H1 (cell line): ENCODE results near the gene NELFCD. TPM values are rescaled to one million over a fixed set of nuclear protein-coding genes. Genes with fewer than 3 reads are reported as not detected.

Experiments
- CTCF ChIA-PET: fragments of 300-600 bp; sonication (Branson Sonifier 250); formaldehyde crosslinking; loops from one replicate; lab custom pipeline; 2021; ENCODE audit not compliant: partially characterized antibody; lab: Charles Lee
- POLR2A ChIA-PET: fragments of 300-600 bp; sonication (Branson Sonifier 250); formaldehyde crosslinking; loops from one replicate; lab custom pipeline; 2021; ENCODE audit warnings: inconsistent platforms; ENCODE audit not compliant: partially characterized antibody; lab: Charles Lee
- DNase-seq, 2 experiments: peaks; one replicate each; pipeline versions ENCODE4 v3.0.0 to v3.0.0-alpha.2; 2010 to 2022; ENCODE audit warnings: low spot score in 2 of 2, low read depth in 1 of 2, mixed read lengths in 1 of 2
- FAIRE-seq: peaks from 2 replicates; lab custom pipeline; 2011; peaks lifted over from hg19 to GRCh38; lab: Jason Lieb, UNC
- H2AFZ ChIP-seq: 2 replicates; pipeline ENCODE4 v1.8.1; 2012; ENCODE audit warnings: low read length, inconsistent platforms
- H2AK5ac ChIP-seq: 2 replicates; pipeline ENCODE4 v1.6.1; 2013; ENCODE audit warnings: low read depth, low read length
- H2BK120ac ChIP-seq: replicated peaks from 2 replicates; pipeline ENCODE3; 2013; ENCODE audit warnings: low read depth, low read length, inconsistent platforms
- H2BK12ac ChIP-seq: 2 replicates; pipeline ENCODE4 v1.6.1; 2013; ENCODE audit warnings: low read depth, low read length
- H2BK15ac ChIP-seq: 2 replicates; pipeline ENCODE4 v1.6.1; 2013; ENCODE audit warnings: low read length
- H2BK20ac ChIP-seq: 2 replicates; pipeline ENCODE4 v1.6.1; 2013; ENCODE audit warnings: low read length
- H2BK5ac ChIP-seq: 2 replicates; pipeline ENCODE4 v1.6.1; 2013; ENCODE audit warnings: low read depth, low read length
- H3K14ac ChIP-seq: 2 replicates; pipeline ENCODE4 v1.6.1; 2013; ENCODE audit warnings: inconsistent platforms; ENCODE audit not compliant: insufficient read length
- H3K18ac ChIP-seq: 2 replicates; pipeline ENCODE4 v1.6.1; 2013; ENCODE audit warnings: low read length; ENCODE audit errors: extremely low read depth
- H3K23ac ChIP-seq: 2 replicates; pipeline ENCODE4 v1.6.1; 2013; ENCODE audit warnings: inconsistent platforms; ENCODE audit not compliant: insufficient read length
- H3K23me2 ChIP-seq: 2 replicates; pipeline ENCODE4 v1.6.1; 2013; ENCODE audit warnings: low read depth, low read length
- H3K27ac ChIP-seq: 2 replicates; pipeline ENCODE4 v1.6.1; 2011; ENCODE audit warnings: low read depth, low read length, inconsistent platforms
- H3K27me3 ChIP-seq, 4 experiments: replicated peaks in 1 of 4; 1 replicate in 1 of 4; 2 replicates in 3 of 4; pipeline versions ENCODE4 v1.6.1 to v1.8.1; 2011 to 2013; ENCODE audit warnings: low read length in 3 of 4, mild to moderate bottlenecking in 3 of 4, inconsistent platforms in 2 of 4, mixed read lengths in 2 of 4, moderate library complexity in 1 of 4; ENCODE audit not compliant: control insufficient read depth in 3 of 4, insufficient read depth in 3 of 4; ENCODE audit errors: extremely low read depth in 1 of 4
- H3K36me3 ChIP-seq, 4 experiments: 2 replicates each; pipeline versions ENCODE4 v1.6.1 to v1.8.1; 2011 to 2013; ENCODE audit warnings: mild to moderate bottlenecking in 4 of 4, low read length in 3 of 4, moderate library complexity in 2 of 4, control low read depth in 1 of 4, inconsistent platforms in 1 of 4; ENCODE audit not compliant: insufficient read depth in 4 of 4, control insufficient read depth in 2 of 4
- H3K4ac ChIP-seq: replicated peaks from 2 replicates; pipeline ENCODE3; 2013; ENCODE audit warnings: low read length, low read depth, mixed read lengths, inconsistent platforms; ENCODE audit not compliant: insufficient read length
- H3K4me1 ChIP-seq, 4 experiments: replicated peaks in 1 of 4; 1 replicate in 1 of 4; 2 replicates in 3 of 4; pipeline versions ENCODE4 v1.6.1 to v1.8.1; 2011 to 2013; ENCODE audit warnings: low read length in 3 of 4, inconsistent platforms in 2 of 4, mixed read lengths in 1 of 4; ENCODE audit not compliant: insufficient read depth in 4 of 4, control insufficient read depth in 3 of 4
- H3K4me2 ChIP-seq, 2 experiments: 2 replicates each; pipeline versions ENCODE4 v1.6.1 to v1.8.1; 2011 to 2013; ENCODE audit warnings: low read depth in 2 of 2, low read length in 2 of 2, control low read depth in 1 of 2, inconsistent platforms in 1 of 2, mild to moderate bottlenecking in 1 of 2; ENCODE audit not compliant: insufficient read depth in 1 of 2
- H3K4me3 ChIP-seq, 4 experiments: fragments of 200-600, 300-600 bp in 1 of 4; sonication (generic), shearing (Covaris generic), sonication (Bioruptor Twin) in 1 of 4; 2 replicates each; pipeline versions ENCODE4 v1.5.1 to v1.8.1; 2011 to 2016; ENCODE audit warnings: low read length in 4 of 4, low read depth in 3 of 4, control low read depth in 2 of 4, inconsistent platforms in 2 of 4, mild to moderate bottlenecking in 2 of 4, mixed read lengths in 1 of 4, moderate library complexity in 1 of 4; ENCODE audit not compliant: insufficient read depth in 2 of 4; ENCODE audit errors: extremely low read depth in 1 of 4
- H3K56ac ChIP-seq: replicated peaks from 2 replicates; pipeline ENCODE3; 2013; ENCODE audit warnings: low read depth, mild to moderate bottlenecking, mixed read lengths, low read length, inconsistent platforms; ENCODE audit not compliant: insufficient read length
- H3K79me1 ChIP-seq: 2 replicates; pipeline ENCODE4 v1.6.1; 2013; ENCODE audit warnings: low read depth, low read length, control low read depth
- H3K79me2 ChIP-seq, 2 experiments: 2 replicates each; pipeline versions ENCODE4 v1.6.1 to v1.8.1; 2012 to 2013; ENCODE audit warnings: low read length in 2 of 2, mild to moderate bottlenecking in 2 of 2, inconsistent platforms in 1 of 2; ENCODE audit not compliant: insufficient read depth in 2 of 2, control insufficient read depth in 1 of 2
- H3K9ac ChIP-seq, 4 experiments: replicated peaks in 1 of 4; 1 replicate in 1 of 4; 2 replicates in 3 of 4; pipeline versions ENCODE4 v1.6.1 to v1.8.1; 2011 to 2013; ENCODE audit warnings: low read depth in 3 of 4, low read length in 3 of 4, control low read depth in 2 of 4, mild to moderate bottlenecking in 2 of 4, moderate library complexity in 2 of 4, inconsistent platforms in 1 of 4; ENCODE audit errors: extremely low read depth in 1 of 4
- H3K9me3 ChIP-seq, 2 experiments: 2 replicates each; pipeline versions ENCODE4 v1.6.1 to v1.8.1; 2012 to 2013; ENCODE audit warnings: mild to moderate bottlenecking in 2 of 2, moderate library complexity in 2 of 2, control low read depth in 1 of 2, inconsistent platforms in 1 of 2, low read depth in 1 of 2, low read length in 1 of 2, mixed read lengths in 1 of 2; ENCODE audit not compliant: insufficient read depth in 2 of 2
- H4K20me1 ChIP-seq, 2 experiments: replicated peaks in 1 of 2; 2 replicates each; pipeline versions ENCODE3 to v1.8.1; 2011 to 2013; ENCODE audit warnings: inconsistent platforms in 2 of 2, low read length in 2 of 2, mild to moderate bottlenecking in 1 of 2; ENCODE audit not compliant: insufficient read depth in 2 of 2, control insufficient read depth in 1 of 2
- H4K5ac ChIP-seq: 2 replicates; pipeline ENCODE4 v1.6.1; 2013; ENCODE audit warnings: low read length, low read depth, mixed read lengths, inconsistent platforms; ENCODE audit not compliant: insufficient read length
- H4K8ac ChIP-seq: 2 replicates; pipeline ENCODE4 v1.8.0; 2013; ENCODE audit warnings: mild to moderate bottlenecking, moderate library complexity, low read length, inconsistent platforms; ENCODE audit not compliant: insufficient read depth; ENCODE audit errors: extremely low read depth
- H4K91ac ChIP-seq: replicated peaks from 2 replicates; pipeline ENCODE3; 2013; ENCODE audit warnings: low read length, mixed read lengths, inconsistent platforms; ENCODE audit not compliant: insufficient read length
- ATF2 ChIP-seq: IDR thresholded peaks from 2 replicates; pipeline ENCODE4 v1.6.1; 2012; ENCODE audit warnings: low read length, inconsistent platforms
- ATF3 ChIP-seq: IDR thresholded peaks from 2 replicates; pipeline ENCODE4 v1.6.1; 2011; ENCODE audit warnings: low read depth, mild to moderate bottlenecking, low read length; ENCODE audit not compliant: insufficient read depth
- FOSL1 ChIP-seq: IDR thresholded peaks from 2 replicates; pipeline ENCODE4 v1.6.1; 2011; ENCODE audit warnings: mild to moderate bottlenecking, low read depth, low read length, moderate library complexity; ENCODE audit not compliant: insufficient read depth
- GTF2F1 ChIP-seq: IDR thresholded peaks from 2 replicates; pipeline ENCODE4 v1.6.1; 2012; ENCODE audit warnings: low read depth, low read length, improper control_type of control experiment, borderline replicate concordance
- JUN ChIP-seq: IDR thresholded peaks from 2 replicates; pipeline ENCODE4 v1.6.1; 2011; ENCODE audit warnings: low read depth, mild to moderate bottlenecking, improper control_type of control experiment, low read length
- MAFK ChIP-seq: IDR thresholded peaks from 2 replicates; pipeline ENCODE4 v1.6.1; 2012; ENCODE audit warnings: low read depth, mild to moderate bottlenecking, improper control_type of control experiment, low read length
- MAX ChIP-seq: IDR thresholded peaks from 2 replicates; pipeline ENCODE4 v1.6.1; 2012; ENCODE audit warnings: inconsistent platforms
- NRF1 ChIP-seq: IDR thresholded peaks from 2 replicates; pipeline ENCODE4 v1.6.1; 2011; ENCODE audit warnings: mild to moderate bottlenecking, low read depth, low read length, improper control_type of control experiment
- SAP30 ChIP-seq: fragments of 300-600 bp; sonication (generic); IDR thresholded peaks from 2 replicates; pipeline ENCODE4 v1.7.1; 2012; ENCODE audit warnings: low read length, moderate library complexity, mild to moderate bottlenecking, inconsistent platforms; ENCODE audit not compliant: insufficient read depth, insufficient replicate concordance
- SRF ChIP-seq: IDR thresholded peaks from 2 replicates; pipeline ENCODE4 v1.6.1; 2011; ENCODE audit warnings: mild to moderate bottlenecking, low read depth, low read length, moderate library complexity
- TBP ChIP-seq: IDR thresholded peaks from 2 replicates; pipeline ENCODE4 v1.6.1; 2011; ENCODE audit warnings: low read depth, low read length, improper control_type of control experiment
- WGBS, 2 experiments: shearing (Covaris generic) in 1 of 2; methylation state at CpG; one replicate each; pipeline versions ENCODE4 v1.1.6 to v1.1.7; 2013 to 2015; ENCODE audit warnings: low lambda C conversion rate in 2 of 2, mixed read lengths in 2 of 2, inconsistent platforms in 1 of 2, low coverage in 1 of 2, missing lambda C conversion rate in 1 of 2; ENCODE audit not compliant: insufficient replicate concordance in 2 of 2, insufficient coverage in 1 of 2, insufficient read length in 1 of 2; ENCODE audit errors: extremely low coverage in 1 of 2, missing lambda C conversion rate in 1 of 2; 5-methylcytosine and 5-hydroxymethylcytosine counted together
- polyA plus RNA-seq, 7 experiments: library from polyadenylated mRNA; depleted of rRNA in 3 of 7; stranded (reverse) in 5 of 7; unstranded in 2 of 7; fragments of >200 nt in 5 of 7; fragments of 200-250 nt in 2 of 7; gene quantifications; 1 replicate in 5 of 7; 2 replicates in 1 of 7; 4 replicates in 1 of 7; pipeline versions ENCODE4 v1.2.1 to v1.2.3, GENCODE V29; 2011 to 2013; ENCODE audit warnings: missing spikeins in 2 of 7, mixed read lengths in 2 of 7
- total RNA-seq: library from RNA; stranded (reverse); fragmentation: NEBNext Ultra II Directional; extraction: Animal tissue kit (Norgen Biotek cat#: 25700); gene quantifications from 2 replicates; pipeline ENCODE4 v1.2.1, GENCODE V29; 2021

The NELFCD gene
- total and polyA plus RNA-seq, 2 of the 8 experiments (the other 6 are each of a cell fraction or from before 2014, with no cell fraction given): 35.5 to 59.6 TPM

GRCh38 chr20:59025086-59025485 is 44.0 kb downstream of the NELFCD start:
- Histone ChIP-seq H3K79me1 (peaks cover 3% of the 10 kb centered on the region; the same call in 1 of the 2 replicates), H3K56ac (no peak overlapping the region), H3K4me1 (peaks cover 0 to 2% (median 0%) of the 10 kb centered on the region in 4 experiments; a peak in 3 of 7 replicates), H4K20me1 (peaks cover 7% of the 10 kb centered on the region in 2 experiments), H3K36me3 (peaks cover 2 to 36% (median 13%) of the 10 kb centered on the region in 4 experiments; a peak in 6 of 8 replicates), H4K8ac (no peak overlapping the region), H2BK15ac (no peak overlapping the region), H2BK20ac (no peak overlapping the region), H2BK120ac (no peak overlapping the region), H3K9me3 (no peaks in the 10 kb centered on the region), H3K4me3 (no peak overlapping the region), H2BK12ac (no peak overlapping the region), H2AK5ac (no peak overlapping the region), H3K14ac (no peak overlapping the region), H3K23me2 (peaks cover 2% of the 10 kb centered on the region; the same call in 1 of the 2 replicates), H2AFZ (no peak overlapping the region), H3K23ac (no peak overlapping the region), H3K4ac (no peak overlapping the region), H3K27me3 (peaks cover 0 to 7% (median 2%) of the 10 kb centered on the region in 4 experiments; a peak in 2 of 7 replicates), H2BK5ac (no peak overlapping the region), H3K4me2 (no peak overlapping the region), H4K91ac (no peak overlapping the region), H3K9ac (no peak overlapping the region), H3K79me2 (0 out of 4 replicates have a peak, but pooled peaks cover 0 to 3% of the 10 kb centered on the region in 2 experiments), H3K18ac (no peak overlapping the region), H3K27ac (no peak overlapping the region), H4K5ac (no peak overlapping the region)
- 83% methylated on average over 2 of the region's 2 CpGs; no CpG with 5 or more reads in 1 of the 2 experiments for WGBS, 2 experiments
- TF ChIP-seq TBP (no peak), SAP30 (no peak), MAFK (no peak), SRF (no peak), NRF1 (no peak), ATF2 (no peak), JUN (no peak), GTF2F1 (no peak), ATF3 (no peak), MAX (no peak), FOSL1 (no peak)
- CTCF ChIA-PET: interaction anchor here (1.0 to 2.3 kb wide), 4 partner anchors 8 to 470 kb away, joined by 3 to 5 read pairs (median 4); no protein-coding TSS in a partner anchor
- DNase-seq (no peak), FAIRE-seq (no peak)
- POLR2A ChIA-PET: interaction anchor here (1.3 kb wide), 1 partner anchor 9 kb away, joined by 3 read pairs; no protein-coding TSS in a partner anchor
